GM12878 (cell line): ENCODE results near the gene BCAP31. TPM values are rescaled to one million over a fixed set of nuclear protein-coding genes. Genes with fewer than 3 reads are reported as not detected.

Source experiments
- ATAC-seq: fragments of 200-7000 bp; cut with Tn5 transposase; 3 replicates; pipeline ENCODE4 v1.9.1; 2020; ENCODE audit warnings: mild to moderate bottlenecking, moderate library complexity
- BruUV-seq: library from RNA; stranded (reverse); fragments of 400-500 nt; replicated peaks from 2 replicates; lab custom pipeline; 2021; lab: Mats Ljungman, UMichigan
- CTCF ChIA-PET: fragments of 300-600 bp; sonication (Branson Sonifier 250); formaldehyde crosslinking; extraction: SDS; loops from one replicate; lab custom pipeline; 2021; ENCODE audit warnings: inconsistent platforms; lab: Yijun Ruan, JAX
- POLR2A ChIA-PET: fragments of 350-600 bp; formaldehyde crosslinking; extraction: SDS; loops from one replicate; lab custom pipeline; 2021; ENCODE audit warnings: inconsistent platforms; lab: Charles Lee
- RAD21 ChIA-PET: fragments of 300-600 bp; sonication (Branson Sonifier 250); formaldehyde crosslinking; loops from one replicate; lab custom pipeline; 2023; ENCODE audit warnings: antibody characterized with exemption; ENCODE audit not compliant: unreplicated experiment; lab: Charles Lee
- SMC1A ChIA-PET: fragments of 300-600 bp; sonication (Branson Sonifier 250); formaldehyde crosslinking; loops from one replicate; lab custom pipeline; 2023; ENCODE audit not compliant: unreplicated experiment, uncharacterized antibody; lab: Charles Lee
- DNase-seq: peaks from one replicate; pipeline ENCODE4 v3.0.0-alpha.2; 2011; ENCODE audit warnings: low read depth, low spot score
- FAIRE-seq: peaks from 3 replicates; lab custom pipeline; 2011; peaks lifted over from hg19 to GRCh38; lab: Jason Lieb, UNC
- H2AFZ ChIP-seq: 2 replicates; pipeline ENCODE4 v1.6.0; 2011; ENCODE audit warnings: low read depth, low read length, control low read depth; ENCODE audit not compliant: control insufficient read depth
- H3K27ac ChIP-seq: 2 replicates; pipeline ENCODE4 v1.5.1; 2011; ENCODE audit warnings: control low read depth; ENCODE audit not compliant: control insufficient read depth, insufficient read depth
- H3K27me3 ChIP-seq, 2 experiments: replicated peaks in 1 of 2; 2 replicates each; pipeline versions ENCODE4 v1.6.0 to v1.6.1; 2011; ENCODE audit warnings: low read length in 1 of 2; ENCODE audit not compliant: control insufficient read depth in 2 of 2, insufficient read depth in 2 of 2
- H3K36me3 ChIP-seq, 2 experiments: 2 replicates each; pipeline ENCODE4 v1.5.1; 2011; ENCODE audit warnings: low read length in 1 of 2; ENCODE audit not compliant: control insufficient read depth in 2 of 2, insufficient read depth in 2 of 2
- H3K4me1 ChIP-seq: 2 replicates; pipeline ENCODE4 v1.6.1; 2011; ENCODE audit warnings: mild to moderate bottlenecking, low read length, moderate library complexity, mixed read lengths; ENCODE audit not compliant: control insufficient read depth, insufficient read depth
- H3K4me2 ChIP-seq: 2 replicates; pipeline ENCODE4 v1.6.0; 2011; ENCODE audit warnings: control low read depth; ENCODE audit not compliant: control insufficient read depth, insufficient read depth
- H3K4me3 ChIP-seq: fragments of 200-600 bp; sonication (generic); 2 replicates; pipeline ENCODE4 v1.5.1; 2016
- H3K79me2 ChIP-seq: 2 replicates; pipeline ENCODE4 v1.6.0; 2011; ENCODE audit warnings: low read length; ENCODE audit not compliant: control insufficient read depth, insufficient read depth
- H3K9ac ChIP-seq: 2 replicates; pipeline ENCODE4 v1.8.0; 2011; ENCODE audit warnings: low read length, control low read depth, mixed read lengths; ENCODE audit not compliant: control insufficient read depth, insufficient read depth
- H3K9me3 ChIP-seq: replicated peaks from 3 replicates; pipeline ENCODE4 v1.5.1; 2011; ENCODE audit warnings: mild to moderate bottlenecking, low read length; ENCODE audit not compliant: control insufficient read depth, insufficient read depth
- H4K20me1 ChIP-seq: 2 replicates; pipeline ENCODE4 v1.6.0; 2011; ENCODE audit not compliant: control insufficient read depth, insufficient read depth
- BCL11A ChIP-seq: IDR thresholded peaks from 2 replicates; pipeline ENCODE4 v1.6.1; 2011; ENCODE audit warnings: low read depth, low read length
- BHLHE40 ChIP-seq, 2 experiments: fragments of 450-650 bp in 1 of 2; IDR thresholded peaks; 2 replicates each; pipeline ENCODE4 v1.6.1; 2011 to 2017; ENCODE audit warnings: low read depth in 2 of 2, borderline replicate concordance in 1 of 2, improper control_type of control experiment in 1 of 2, low read length in 1 of 2, mild to moderate bottlenecking in 1 of 2
- CREB1 ChIP-seq: IDR thresholded peaks from 2 replicates; pipeline ENCODE4 v1.6.1; 2012; ENCODE audit warnings: low read depth, mild to moderate bottlenecking, inconsistent platforms
- CTCF ChIP-seq, 3 experiments: IDR thresholded peaks in 2 of 3; conservative IDR thresholded peaks in 1 of 3; 2 replicates each; pipeline ENCODE4 v1.5.1; 2011; ENCODE audit warnings: low read depth in 3 of 3, low read length in 3 of 3, mild to moderate bottlenecking in 3 of 3, control low read depth in 2 of 3, moderate library complexity in 2 of 3, inconsistent platforms in 1 of 3, mixed read lengths in 1 of 3; ENCODE audit not compliant: control insufficient read depth in 2 of 3, insufficient read depth in 1 of 3; ENCODE audit errors: extremely low read depth in 1 of 3
- PAX8 ChIP-seq: fragments of 450-650 bp; IDR thresholded peaks from 2 replicates; pipeline ENCODE4 v1.6.1; 2017; ENCODE audit warnings: mild to moderate bottlenecking, moderate library complexity
- POLR2A ChIP-seq: IDR thresholded peaks from 2 replicates; pipeline ENCODE4 v1.6.1; 2011; ENCODE audit warnings: low read depth, mild to moderate bottlenecking, low read length
- RELB ChIP-seq: fragments of 450-650 bp; IDR thresholded peaks from 2 replicates; pipeline ENCODE4 v1.6.1; 2017; ENCODE audit warnings: low read depth, mild to moderate bottlenecking, moderate library complexity
- SRF ChIP-seq, 2 experiments: IDR thresholded peaks; 2 replicates each; pipeline ENCODE4 v1.6.1; 2011; ENCODE audit warnings: low read depth in 2 of 2, low read length in 2 of 2, mild to moderate bottlenecking in 1 of 2, moderate library complexity in 1 of 2
- TCF7 ChIP-seq: IDR thresholded peaks from 2 replicates; pipeline ENCODE4 v1.6.1; 2014; ENCODE audit warnings: antibody characterized with exemption, borderline replicate concordance
- WGBS: methylation state at CpG from one replicate; pipeline ENCODE4 v1.1.6; 2016; ENCODE audit warnings: low lambda C conversion rate; ENCODE audit not compliant: insufficient replicate concordance, insufficient coverage; ENCODE audit errors: missing lambda C conversion rate; 5-methylcytosine and 5-hydroxymethylcytosine counted together
- in situ Hi-C: fragments of 300-500 bp; cut with MboI; formaldehyde crosslinking; loops from 9 replicates; pipeline ENCODE4 v1.14.3; 2018; ENCODE audit warnings: mixed read lengths
- intact Hi-C: fragments of 100-400 bp; cut with micrococcal nuclease; formaldehyde crosslinking; loops from one replicate; pipeline ENCODE4 v1.14.2; 2022; ENCODE audit not compliant: unreplicated experiment
- polyA plus RNA-seq, 11 experiments: library from polyadenylated mRNA; depleted of rRNA in 4 of 11; unstranded in 6 of 11; stranded (reverse) in 5 of 11; fragments of >200 nt; fragmentation: Nextera tagmentation in 4 of 11; fragmentation: Illumina TruSeq in 1 of 11; extraction: Ambion mirVana in 4 of 11; extraction: Trizol in 1 of 11; gene quantifications; 1 replicate in 1 of 11; 2 replicates in 10 of 11; pipeline versions ENCODE4 v1.2.1 to v1.2.3, GENCODE V29; 2011 to 2016; ENCODE audit warnings: inconsistent platforms in 2 of 11, missing spikeins in 2 of 11, low read depth in 1 of 11
- total RNA-seq, 4 experiments: library from RNA; depleted of rRNA in 3 of 4; stranded (reverse); fragments of >200 nt in 3 of 4; fragmentation: Illumina TruSeq in 1 of 4; extraction: Trizol in 1 of 4; gene quantifications; 2 replicates each; pipeline versions ENCODE4 v1.2.1 to v1.2.3, GENCODE V29; 2013 to 2021

BCAP31 gene
- total and polyA plus RNA-seq, 10 of the 15 experiments (the other 5 are each of a cell fraction or from before 2014, with no cell fraction given), result 63.1 to 246 (median 95.6) TPM

GRCh38 chrX:153667956-153668396 is 56.2 kb downstream of the BCAP31 start (continued):
- TF ChIP-seq CTCF (IDR thresholded peaks at IDR 0.05 in 2 of 3, conservative IDR thresholded peaks at IDR 0.05 in 1 of 3; ENCODE audit: control insufficient read depth in 2 of 3, extremely low read depth in 1 of 3, insufficient read depth in 1 of 3, low read depth in 3 of 3, low read length in 3 of 3), result peak; percentile 70 to 77 (median 76)
- no peak for TF ChIP-seq RELB
- peak in 1 of 2 experiments; percentile 59; a peak in 1 of 4 replicates for TF ChIP-seq BHLHE40 (IDR thresholded peaks at IDR 0.05; ENCODE audit: borderline replicate concordance in 1 of 2, low read depth in 2 of 2, low read length in 1 of 2)
- no peak for TF ChIP-seq BCL11A
- TF ChIP-seq SRF (IDR thresholded peaks at IDR 0.05; ENCODE audit: low read depth in 2 of 2, low read length in 2 of 2), result no peak
- TF ChIP-seq CREB1, result no peak

- H3K27me3 ChIP-seq, result no peaks in the 10 kb centered on the region
- in situ Hi-C loops, result no loop called here
- no peak overlapping the region for H3K4me3 ChIP-seq
- ChIA-PET POLR2A (no interaction called here), CTCF (interaction anchor here (0.6 to 4.5 kb wide), 30 partner anchors 8 to 725 kb away, joined by 3 to 28 read pairs (median 4); partner anchors contain the start of gene DUSP9), SMC1A (interaction anchor here (0.9 to 1.8 kb wide), 4 partner anchors 82 to 707 kb away, joined by 3 to 9 read pairs (median 3); no protein-coding TSS in a partner anchor), RAD21 (interaction anchor here (0.9 to 3.7 kb wide), 10 partner anchors 10 to 726 kb away, joined by 3 to 26 read pairs (median 5); no protein-coding TSS in a partner anchor)
- H3K79me2 ChIP-seq, result no peaks in the 10 kb centered on the region
- ATAC-seq (no peak; the same call in 1 of the 3 replicates), DNase-seq (no peak), FAIRE-seq (no peak)
- H3K4me1 ChIP-seq, result no peaks in the 10 kb centered on the region
- WGBS, result 44% methylated on average over 11 of the region's 11 CpGs
- intact Hi-C loops, result loop anchor here (5.0 kb wide), 1 partner anchor 55 kb away; no protein-coding TSS in a partner anchor
- H4K20me1 ChIP-seq, result no peaks in the 10 kb centered on the region
- H3K27ac ChIP-seq, result no peak overlapping the region
- H3K9me3 ChIP-seq, result no peaks in the 10 kb centered on the region; the same call in 2 of the 3 replicates
- no peak overlapping the region for H2AFZ ChIP-seq
- no peaks in the 10 kb centered on the region for H3K36me3 ChIP-seq
- no peak overlapping the region for H3K9ac ChIP-seq
- no peak overlapping the region for H3K4me2 ChIP-seq
- no TSS peak for BruUV-seq
- TF ChIP-seq POLR2A (no peak), TCF7 (no peak), PAX8 (no peak)
- TF ChIP-seq, all 136 proteins: peak for 0
Observed at GRCh38 chrX:153667281-153667955, 56.8 kb downstream of the BCAP31 start.
